ENCODE results near the gene CFAP54.
"Not testable (repeated sequence)": the region's sequence is repeated elsewhere in the genome, so short reads cannot be mapped to it uniquely, and the experiment has no call there.

CFAP54 gene

GRCh38 chr12:96635844-96636243, 146.5 kb downstream of the CFAP54 start:
- no peak for DNase-seq

GRCh38 chr12:96636895-96637294, 147.5 kb downstream of the CFAP54 start:
- DNase-seq: no peak

- no peak for DNase-seq
These were observed 159.5 kb downstream of the CFAP54 start for GRCh38 chr12:96648923-96649322.

- DNase-seq: no peak
These were observed 163.5 kb downstream of the CFAP54 start for GRCh38 chr12:96652870-96653269.

- no peak for DNase-seq
These were observed 168.7 kb downstream of the CFAP54 start for GRCh38 chr12:96658075-96658474.

- no peak for DNase-seq
These were observed 180.4 kb downstream of the CFAP54 start for GRCh38 chr12:96669786-96670185.

GRCh38 chr12:96670334-96670899, 181.0 kb downstream of the CFAP54 start:
- no peak for DNase-seq

- DNase-seq: not testable (repeated sequence)
These were observed 186.1 kb downstream of the CFAP54 start for GRCh38 chr12:96675519-96675918.

- no peak for DNase-seq
These were observed 188.0 kb downstream of the CFAP54 start for GRCh38 chr12:96677363-96677762.

GRCh38 chr12:96687719-96688118, 198.3 kb downstream of the CFAP54 start:
- no peak for DNase-seq

- no peak for DNase-seq
These were observed 209.1 kb downstream of the CFAP54 start for GRCh38 chr12:96698521-96698920.

GRCh38 chr12:96698965-96699364, 209.6 kb downstream of the CFAP54 start:
- no peak for DNase-seq

- DNase-seq: no peak
These were observed 212.5 kb downstream of the CFAP54 start for GRCh38 chr12:96701856-96702255.

- DNase-seq: no peak
These were observed 220.9 kb downstream of the CFAP54 start for GRCh38 chr12:96710127-96710745.

- no peak for DNase-seq
These were observed 222.0 kb downstream of the CFAP54 start for GRCh38 chr12:96711364-96711763.

GRCh38 chr12:96714199-96714598, 224.8 kb downstream of the CFAP54 start:
- no peak for DNase-seq

GRCh38 chr12:96719660-96720362, 230.4 kb downstream of the CFAP54 start:
- DNase-seq: peak; percentile 82

GRCh38 chr12:96720363-96720705, 231.0 kb downstream of the CFAP54 start:
- no peak for DNase-seq

- not testable (repeated sequence) for DNase-seq
These were observed 240.1 kb downstream of the CFAP54 start for GRCh38 chr12:96729466-96729865.

GRCh38 chr12:96729886-96730285, 240.5 kb downstream of the CFAP54 start:
- DNase-seq: no peak

- DNase-seq: no peak
These were observed 254.2 kb downstream of the CFAP54 start for GRCh38 chr12:96743606-96744005.

- DNase-seq: no peak
These were observed 260.6 kb downstream of the CFAP54 start for GRCh38 chr12:96749999-96750398.

- no peak for DNase-seq
These were observed 262.2 kb downstream of the CFAP54 start for GRCh38 chr12:96751626-96752025.

GRCh38 chr12:96752211-96752610, 262.8 kb downstream of the CFAP54 start:
- no peak for DNase-seq

- DNase-seq: no peak
These were observed 276.9 kb downstream of the CFAP54 start for GRCh38 chr12:96766232-96766631.

Measured in inflammatory macrophage treated with lipopolysaccharide for 4 hours (primary cell).